ENCODE data around the gene RGS6. TPM values are rescaled to one million over a fixed set of nuclear protein-coding genes. Genes with fewer than 3 reads are reported as not detected.

The RGS6 gene
- total and polyA plus RNA-seq, 2 of the 4 experiments (the other 2 are of a cell fraction): not detected

- POLR2A ChIA-PET (ENCODE audit: unreplicated experiment): no interaction called here
- no peak overlapping the region; the same call in 1 of the 2 replicates for H2BK20ac ChIP-seq (ENCODE audit: low read depth, low read length)
- no peak overlapping the region for H4K91ac ChIP-seq (ENCODE audit: insufficient read depth, low read depth, low read length)
- no peak overlapping the region for H3K4me3 ChIP-seq (ENCODE audit: insufficient read depth, low read depth, low read length)
- in situ Hi-C loops (cut with MboI; ENCODE audit: low sequenced_read_pairs) (no loop called here), intact Hi-C loops (cut with micrococcal nuclease) (no loop called here), dilution Hi-C loops (cut with HindIII; ENCODE audit: low sequenced_read_pairs, unreplicated experiment) (no loop called here)
- no peak overlapping the region for H3K9ac ChIP-seq (ENCODE audit: low read depth, low read length)
- H3K9me3 ChIP-seq (ENCODE audit: control insufficient read depth, insufficient read depth, low read length): no peaks in the 10 kb centered on the region
- no peaks in the 10 kb centered on the region; the same call in 1 of the 2 replicates for H3K27me3 ChIP-seq (ENCODE audit: control insufficient read depth, insufficient read depth, low read length)
- no peak overlapping the region for H3K4me2 ChIP-seq (ENCODE audit: low read depth, low read length)
- peaks cover 4% of the 10 kb centered on the region for H3K4me1 ChIP-seq (ENCODE audit: control insufficient read depth, insufficient read depth, low read length)
- no peak overlapping the region; the same call in 2 of the 3 replicates for H2BK15ac ChIP-seq (ENCODE audit: low read depth, low read length)
- no peak for DNase-seq
- no peak overlapping the region for H2AK5ac ChIP-seq (ENCODE audit: low read depth, low read length)
- H4K20me1 ChIP-seq (ENCODE audit: insufficient read depth, low read length): no peaks in the 10 kb centered on the region
- no peaks in the 10 kb centered on the region for H3K36me3 ChIP-seq (ENCODE audit: control insufficient read depth, insufficient read depth, low read length)
- WGBS, 2 experiments (ENCODE audit: extremely low coverage in 2 of 2, insufficient read length in 1 of 2): 0 to 60% methylated on average over 1 of the region's 16 CpGs
- H3K56ac ChIP-seq (ENCODE audit: extremely low read depth, insufficient read depth, low read length): no peak overlapping the region
- CTCF ChIA-PET: interaction anchor here (1.3 kb wide), 1 partner anchor 10 kb away, joined by 6 read pairs; no protein-coding TSS in a partner anchor
- no peaks in the 10 kb centered on the region for H3K79me1 ChIP-seq (ENCODE audit: low read depth in 1 of 2, low read length in 2 of 2)
- H4K5ac ChIP-seq (ENCODE audit: low read depth, low read length): no peak overlapping the region
- no peak overlapping the region for H4K8ac ChIP-seq (ENCODE audit: low read depth in 2 of 2, low read length in 2 of 2)
- no TSS peak for BruUV-seq (replicated peaks)
- no peaks in the 10 kb centered on the region for H3K9me1 ChIP-seq (ENCODE audit: insufficient read depth, low read length)
- H2BK120ac ChIP-seq (ENCODE audit: low read depth, low read length): no peak overlapping the region
- no peak overlapping the region for H2AFZ ChIP-seq (replicated peaks; ENCODE audit: low read length, poor library complexity)
- H2AK9ac ChIP-seq (replicated peaks; ENCODE audit: low read depth, low read length, poor library complexity): no peak overlapping the region
- H3K14ac ChIP-seq (replicated peaks; ENCODE audit: low read depth, low read length): no peak overlapping the region
- H2BK5ac ChIP-seq (ENCODE audit: low read depth, low read length, poor library complexity, severe bottlenecking): no peak overlapping the region
- H3K18ac ChIP-seq (ENCODE audit: low read depth, low read length): no peak overlapping the region
- no peak overlapping the region; the same call in 1 of the 2 replicates for H3K4ac ChIP-seq (ENCODE audit: low read depth, low read length)
- no peak overlapping the region for H3K23ac ChIP-seq (ENCODE audit: low read depth, low read length)
- ATAC-seq (ENCODE audit: low read depth): no peak
- no peak overlapping the region for H3K27ac ChIP-seq (ENCODE audit: insufficient read depth, low read length)
- TF ChIP-seq SMC3 (IDR thresholded peaks at IDR 0.05; ENCODE audit: low read depth, low read length) (no peak), MAFK (IDR thresholded peaks at IDR 0.05; ENCODE audit: low read depth, low read length) (no peak), NFE2L2 (IDR thresholded peaks at IDR 0.05; ENCODE audit: low read depth, low read length) (no peak), ELK1 (IDR thresholded peaks at IDR 0.05; ENCODE audit: borderline replicate concordance, low read depth, low read length) (no peak), BHLHE40 (IDR thresholded peaks at IDR 0.05; ENCODE audit: low read depth, low read length) (no peak), MAZ (IDR thresholded peaks at IDR 0.05; ENCODE audit: borderline replicate concordance, low read depth, low read length) (no peak), CEBPB (IDR thresholded peaks at IDR 0.05; ENCODE audit: low read depth, low read length) (no peak), USF2 (IDR thresholded peaks at IDR 0.05; ENCODE audit: low read depth, low read length) (no peak), RAD21 (IDR thresholded peaks at IDR 0.05; ENCODE audit: low read length) (no peak), CTCF (conservative IDR thresholded peaks at IDR 0.05; ENCODE audit: low read depth, low read length) (no peak), MXI1 (IDR thresholded peaks at IDR 0.05; ENCODE audit: borderline replicate concordance, low read depth, low read length) (no peak), CHD1 (IDR thresholded peaks at IDR 0.05; ENCODE audit: low read depth, low read length) (no peak), RCOR1 (IDR thresholded peaks at IDR 0.05; ENCODE audit: insufficient replicate concordance, low read length) (no peak)
Observed at GRCh38 chr14:72597252-72598233, 665.3 kb downstream of the RGS6 start.
